Osteoblast (primary cell): ENCODE data around the gene ECEL1. TPM values are rescaled to one million over a fixed set of nuclear protein-coding genes. Genes with fewer than 3 reads are reported as not detected.

Source experiments
- DNase-seq: peaks from one replicate; pipeline ENCODE4 v3.0.0; 2011; ENCODE audit warnings: low spot score, mixed read lengths; ENCODE audit not compliant: insufficient read length; ENCODE audit errors: missing footprints
- H2AFZ ChIP-seq: 2 replicates; pipeline ENCODE4 v1.6.0; 2011; ENCODE audit warnings: mild to moderate bottlenecking, low read length
- H3K27ac ChIP-seq: 2 replicates; pipeline ENCODE4 v1.5.1; 2011; ENCODE audit warnings: mild to moderate bottlenecking, low read depth, low read length, moderate library complexity
- H3K27me3 ChIP-seq: 2 replicates; pipeline ENCODE4 v1.6.0; 2012; ENCODE audit warnings: mild to moderate bottlenecking, control low read depth, inconsistent platforms, low read length, moderate library complexity; ENCODE audit not compliant: insufficient read depth
- H3K36me3 ChIP-seq: 2 replicates; pipeline ENCODE4 v1.5.1; 2011; ENCODE audit warnings: mild to moderate bottlenecking, low read length, control low read depth, moderate library complexity; ENCODE audit not compliant: insufficient read depth
- H3K4me1 ChIP-seq: 2 replicates; pipeline ENCODE4 v1.5.1; 2011; ENCODE audit warnings: mild to moderate bottlenecking, low read length, control low read depth, moderate library complexity; ENCODE audit not compliant: insufficient read depth
- H3K4me2 ChIP-seq: 2 replicates; pipeline ENCODE4 v1.6.0; 2011; ENCODE audit warnings: mild to moderate bottlenecking, low read length; ENCODE audit not compliant: insufficient read depth
- H3K4me3 ChIP-seq: fragments of 200-600 bp; sonication (generic); 3 replicates; pipeline ENCODE4 v1.5.1; 2012; ENCODE audit warnings: mild to moderate bottlenecking, low read length, inconsistent platforms; ENCODE audit not compliant: insufficient read depth
- H3K79me2 ChIP-seq: 2 replicates; pipeline ENCODE4 v1.6.0; 2012; ENCODE audit warnings: mild to moderate bottlenecking, low read length, control low read depth, inconsistent platforms; ENCODE audit not compliant: insufficient read depth
- H3K9me3 ChIP-seq: 2 replicates; pipeline ENCODE4 v1.5.1; 2011; ENCODE audit warnings: low read depth, low read length, control low read depth
- H4K20me1 ChIP-seq: 2 replicates; pipeline ENCODE4 v1.6.0; 2012; ENCODE audit warnings: mild to moderate bottlenecking, low read length, control low read depth; ENCODE audit not compliant: insufficient read depth
- total RNA-seq: library from RNA; depleted of rRNA; stranded (reverse); fragments of >200 nt; gene quantifications from 2 replicates; pipeline ENCODE4 v1.2.3, GENCODE V29; 2012
- TF ChIP-seq, protein P1 (sequence below): IDR thresholded peaks from 2 replicates; pipeline ENCODE4 v1.5.1; 2011; ENCODE audit warnings: mild to moderate bottlenecking, low read depth, low read length, moderate library complexity; ENCODE audit errors: extremely low read depth

ECEL1 gene
- total RNA-seq, 1 donor = not detected

DNA sequence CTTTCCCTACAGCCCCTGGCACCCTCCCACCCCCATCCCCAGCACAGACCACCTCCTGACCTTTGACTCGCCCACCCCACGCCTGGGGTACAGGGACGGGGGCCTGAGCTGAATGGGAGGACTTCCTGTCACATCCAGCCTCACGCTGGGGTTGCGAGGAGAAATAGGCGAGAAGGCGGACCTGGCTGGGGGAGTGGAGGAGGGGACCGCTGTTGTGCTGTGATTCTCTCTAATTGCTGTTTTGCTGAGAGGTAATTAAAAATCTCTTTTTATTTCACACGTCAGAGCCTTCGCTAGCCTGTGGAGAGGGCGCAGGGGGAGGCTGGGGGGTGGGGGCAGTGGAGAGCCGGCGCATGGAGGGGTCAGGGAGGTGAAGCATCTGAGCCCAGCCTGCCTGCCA is 9.7 kb upstream of the ECEL1 start:
- Histone ChIP-seq H3K4me1 (no peaks in the 10 kb centered on the region), H3K36me3 (no peaks in the 10 kb centered on the region), H3K27ac (no peak overlapping the region), H3K27me3 (peaks cover 1% of the 10 kb centered on the region), H3K4me3 (no peak overlapping the region), H3K79me2 (no peaks in the 10 kb centered on the region), H3K4me2 (no peak overlapping the region), H4K20me1 (no peaks in the 10 kb centered on the region), H2AFZ (no peak overlapping the region), H3K9me3 (no peaks in the 10 kb centered on the region)
- DNase-seq = no peak
- TF ChIP-seq, protein P1, sequence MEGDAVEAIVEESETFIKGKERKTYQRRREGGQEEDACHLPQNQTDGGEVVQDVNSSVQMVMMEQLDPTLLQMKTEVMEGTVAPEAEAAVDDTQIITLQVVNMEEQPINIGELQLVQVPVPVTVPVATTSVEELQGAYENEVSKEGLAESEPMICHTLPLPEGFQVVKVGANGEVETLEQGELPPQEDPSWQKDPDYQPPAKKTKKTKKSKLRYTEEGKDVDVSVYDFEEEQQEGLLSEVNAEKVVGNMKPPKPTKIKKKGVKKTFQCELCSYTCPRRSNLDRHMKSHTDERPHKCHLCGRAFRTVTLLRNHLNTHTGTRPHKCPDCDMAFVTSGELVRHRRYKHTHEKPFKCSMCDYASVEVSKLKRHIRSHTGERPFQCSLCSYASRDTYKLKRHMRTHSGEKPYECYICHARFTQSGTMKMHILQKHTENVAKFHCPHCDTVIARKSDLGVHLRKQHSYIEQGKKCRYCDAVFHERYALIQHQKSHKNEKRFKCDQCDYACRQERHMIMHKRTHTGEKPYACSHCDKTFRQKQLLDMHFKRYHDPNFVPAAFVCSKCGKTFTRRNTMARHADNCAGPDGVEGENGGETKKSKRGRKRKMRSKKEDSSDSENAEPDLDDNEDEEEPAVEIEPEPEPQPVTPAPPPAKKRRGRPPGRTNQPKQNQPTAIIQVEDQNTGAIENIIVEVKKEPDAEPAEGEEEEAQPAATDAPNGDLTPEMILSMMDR = no peak

DNA sequence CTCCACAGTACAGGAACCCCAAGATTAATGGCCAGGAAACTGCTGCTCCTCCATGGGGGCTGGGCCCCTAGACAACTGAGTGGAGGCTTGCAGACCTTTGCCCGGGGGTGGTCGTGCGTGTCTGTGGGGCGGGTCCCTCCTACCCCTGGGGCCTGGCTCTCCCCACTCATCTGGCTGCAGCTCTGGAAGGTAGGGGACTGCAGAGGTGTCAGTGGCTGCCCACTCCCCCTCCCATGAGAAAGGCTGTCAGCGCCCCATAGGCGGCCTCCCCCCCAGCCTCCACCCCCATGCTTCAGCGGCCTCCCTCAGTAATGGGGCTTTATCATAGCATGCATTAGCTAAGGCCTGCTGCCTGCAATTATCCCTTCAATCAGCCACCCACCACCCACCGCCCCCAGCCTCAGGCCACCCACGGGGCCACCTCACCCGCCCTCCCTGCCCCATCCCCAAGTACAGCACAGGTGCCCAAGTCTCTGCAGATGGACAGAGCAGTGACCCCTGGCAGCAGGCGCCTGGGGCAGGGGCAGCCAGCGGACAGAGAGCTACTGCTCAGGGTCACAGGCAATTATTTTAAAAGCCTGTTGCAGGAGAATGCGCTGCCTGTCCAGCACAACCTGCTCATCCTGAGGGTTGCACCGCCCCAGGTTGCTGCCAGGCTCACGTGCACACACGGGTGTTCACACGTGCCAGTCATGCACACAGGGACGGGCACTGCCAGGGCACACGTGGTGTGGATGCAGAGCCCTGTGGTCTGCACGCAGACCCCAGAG is 9.1 kb upstream of the ECEL1 start:
- Histone ChIP-seq H3K4me2 (no peak overlapping the region), H3K79me2 (no peaks in the 10 kb centered on the region), H3K9me3 (no peaks in the 10 kb centered on the region), H3K27ac (no peak overlapping the region), H3K4me1 (no peaks in the 10 kb centered on the region), H4K20me1 (no peaks in the 10 kb centered on the region), H2AFZ (no peak overlapping the region), H3K4me3 (no peak overlapping the region), H3K36me3 (no peaks in the 10 kb centered on the region), H3K27me3 (no peaks in the 10 kb centered on the region)
- DNase-seq = no peak
- TF ChIP-seq, protein P1 = no peak

DNA sequence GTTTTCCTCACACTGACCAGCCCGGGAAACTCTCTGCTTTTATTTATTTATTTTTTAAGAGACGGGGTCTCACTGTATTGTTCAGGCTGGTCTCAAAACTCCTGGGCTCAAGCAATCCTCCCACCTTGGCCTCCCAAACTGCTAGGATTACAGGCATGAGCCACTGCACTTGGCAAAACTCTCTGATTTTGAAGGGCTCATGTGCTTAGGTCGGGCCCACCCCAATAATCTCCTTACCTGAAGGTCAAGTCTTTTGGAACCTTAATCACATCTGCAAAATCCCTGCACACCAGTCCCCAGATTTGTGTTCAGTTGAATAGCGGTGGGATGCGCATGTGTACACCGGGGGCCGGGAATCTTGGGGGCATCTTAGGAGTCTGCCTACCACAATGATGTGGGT is 7.7 kb upstream of the ECEL1 start:
- Histone ChIP-seq H2AFZ (no peak overlapping the region), H3K9me3 (no peaks in the 10 kb centered on the region), H3K4me3 (no peak overlapping the region), H4K20me1 (no peaks in the 10 kb centered on the region), H3K27me3 (no peaks in the 10 kb centered on the region), H3K79me2 (no peaks in the 10 kb centered on the region), H3K36me3 (no peaks in the 10 kb centered on the region), H3K4me1 (no peaks in the 10 kb centered on the region), H3K27ac (no peak overlapping the region), H3K4me2 (no peak overlapping the region)
- DNase-seq = no peak
- TF ChIP-seq, protein P1 = no peak

DNA sequence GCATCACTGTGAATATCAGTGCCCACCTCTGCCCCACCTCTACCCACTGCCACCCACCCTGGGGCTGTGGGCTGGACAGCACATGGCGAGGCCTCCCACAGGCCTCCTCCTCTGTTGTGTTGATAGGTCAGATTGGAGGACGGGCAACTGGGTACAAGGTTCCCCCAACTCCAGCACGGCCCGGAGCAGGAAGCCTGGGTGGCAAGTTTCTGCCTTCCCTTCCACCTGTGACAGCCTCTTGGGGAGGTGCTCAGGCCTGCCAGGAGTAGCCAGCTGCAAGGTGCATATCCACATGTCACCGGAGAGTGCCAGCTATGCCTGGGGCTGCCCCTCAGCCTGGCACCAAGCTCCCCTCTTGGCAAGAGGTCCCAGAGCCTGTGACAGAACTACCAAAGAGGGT is 6.9 kb upstream of the ECEL1 start:
- no peaks in the 10 kb centered on the region for H3K27me3 ChIP-seq
- H3K4me2 ChIP-seq = no peak overlapping the region
- no peaks in the 10 kb centered on the region for H3K4me1 ChIP-seq
- H2AFZ ChIP-seq = no peak overlapping the region
- no peak for DNase-seq
- no peak overlapping the region for H3K27ac ChIP-seq
- H3K79me2 ChIP-seq = no peaks in the 10 kb centered on the region
- H4K20me1 ChIP-seq = no peaks in the 10 kb centered on the region
- TF ChIP-seq, protein P1 = no peak
- H3K4me3 ChIP-seq = no peak overlapping the region
- H3K36me3 ChIP-seq = no peaks in the 10 kb centered on the region
- no peaks in the 10 kb centered on the region for H3K9me3 ChIP-seq
